ENCODE measurements around the gene UBE2G2.

The UBE2G2 gene

GRCh38 chr21:44783020-44783696 is 18.5 kb downstream of the UBE2G2 start:
- DNase-seq = no peak

- no peak for DNase-seq
Measured at GRCh38 chr21:44780767-44781459, 20.7 kb downstream of the UBE2G2 start.

GRCh38 chr21:44780137-44780502 is 21.5 kb downstream of the UBE2G2 start:
- no peak for DNase-seq

GRCh38 chr21:44779417-44780136 is 22.0 kb downstream of the UBE2G2 start:
- DNase-seq = no peak

- no peak for DNase-seq
Measured at GRCh38 chr21:44778983-44779382, 22.6 kb downstream of the UBE2G2 start.

- no peak for DNase-seq
Measured at GRCh38 chr21:44778499-44778911, 23.1 kb downstream of the UBE2G2 start.

GRCh38 chr21:44778094-44778493 is 23.5 kb downstream of the UBE2G2 start:
- no peak for DNase-seq

GRCh38 chr21:44774972-44775371 is 26.6 kb downstream of the UBE2G2 start:
- no peak for DNase-seq

- no peak for DNase-seq
Measured at GRCh38 chr21:44773291-44773932, 28.2 kb downstream of the UBE2G2 start.

- DNase-seq = no peak
Measured at GRCh38 chr21:44771896-44772525, 29.6 kb downstream of the UBE2G2 start.

GRCh38 chr21:44767834-44768831 is 33.5 kb downstream of the UBE2G2 start:
- no peak for DNase-seq

- no peak for DNase-seq
Measured at GRCh38 chr21:44766818-44767354, 34.7 kb downstream of the UBE2G2 start.

GRCh38 chr21:44766014-44766817 is 35.4 kb downstream of the UBE2G2 start:
- DNase-seq = no peak

- no peak for DNase-seq
Measured at GRCh38 chr21:44765231-44766013, 36.2 kb downstream of the UBE2G2 start.

- DNase-seq = no peak
Measured at GRCh38 chr21:44764319-44765230, 37.0 kb downstream of the UBE2G2 start.

GRCh38 chr21:44763451-44764318 is 37.9 kb downstream of the UBE2G2 start:
- DNase-seq = no peak

- DNase-seq = no peak
Measured at GRCh38 chr21:44763050-44763378, 38.6 kb downstream of the UBE2G2 start.
